GM12892 (cell line): ENCODE measurements around the gene HGF.

Source experiments
- DNase-seq: peaks from one replicate; pipeline ENCODE4 v3.0.0; 2011; ENCODE audit not compliant: insufficient read length
- FAIRE-seq: peaks from 2 replicates; lab custom pipeline; 2011; peaks lifted over from hg19 to GRCh38; lab: Jason Lieb, UNC
- POLR2A ChIP-seq: IDR thresholded peaks from 2 replicates; pipeline ENCODE4 v1.6.1; 2011; ENCODE audit warnings: low read depth, low read length, control low read depth
- POLR2AphosphoS5 ChIP-seq: IDR thresholded peaks from 2 replicates; pipeline ENCODE4 v1.6.1; 2011; ENCODE audit warnings: low read depth, low read length, control low read depth
- TAF1 ChIP-seq: IDR thresholded peaks from 2 replicates; pipeline ENCODE4 v1.6.1; 2011; ENCODE audit warnings: low read depth, mild to moderate bottlenecking, control low read depth, low read length, borderline replicate concordance

HGF gene

GRCh38 chr7:81774551-81774950 lies 4.7 kb upstream of the HGF start:
- FAIRE-seq (no peak), DNase-seq (no peak)
- TF ChIP-seq POLR2AphosphoS5: no peak
- TF ChIP-seq POLR2A: no peak
- no peak for TF ChIP-seq TAF1

GRCh38 chr7:81770728-81771223 lies 929 bp upstream of the HGF start:
- TF ChIP-seq POLR2AphosphoS5 (no peak), POLR2A (no peak), TAF1 (no peak)

GRCh38 chr7:81768951-81769778 lies 682 bp downstream of the HGF start:
- TF ChIP-seq POLR2AphosphoS5 (no peak), TAF1 (no peak), POLR2A (no peak)
- no peak for DNase-seq

More at GRCh38 chr7:81770728-81771223, 929 bp upstream of the HGF start:
- FAIRE-seq (no peak), DNase-seq (no peak)

GRCh38 chr7:81767926-81768325 lies 1.9 kb downstream of the HGF start:
- no peak for FAIRE-seq

More at GRCh38 chr7:81768951-81769778, 682 bp downstream of the HGF start:
- FAIRE-seq: peak; percentile 48

GRCh38 chr7:81761821-81762220 lies 8.0 kb downstream of the HGF start:
- DNase-seq (no peak), FAIRE-seq (no peak)
- TF ChIP-seq TAF1 (no peak), POLR2A (no peak), POLR2AphosphoS5 (no peak)

More at GRCh38 chr7:81767926-81768325, 1.9 kb downstream of the HGF start:
- no peak for TF ChIP-seq POLR2AphosphoS5
- TF ChIP-seq POLR2A: no peak
- no peak for TF ChIP-seq TAF1
- no peak for DNase-seq

GRCh38 chr7:81761031-81761430 lies 8.8 kb downstream of the HGF start:
- no peak for DNase-seq
- TF ChIP-seq POLR2A (no peak), TAF1 (no peak), POLR2AphosphoS5 (no peak)
- no peak for FAIRE-seq

GRCh38 chr7:81754918-81755696 lies 14.7 kb downstream of the HGF start:
- FAIRE-seq (no peak), DNase-seq (no peak)
- no peak for TF ChIP-seq POLR2AphosphoS5
- no peak for TF ChIP-seq TAF1
- no peak for TF ChIP-seq POLR2A

- no peak for TF ChIP-seq POLR2A
- no peak for TF ChIP-seq POLR2AphosphoS5
- TF ChIP-seq TAF1: no peak
- no peak for DNase-seq
- FAIRE-seq: no peak
Observed at GRCh38 chr7:81753392-81753791, 16.5 kb downstream of the HGF start.

GRCh38 chr7:81752318-81752714 lies 17.5 kb downstream of the HGF start:
- TF ChIP-seq TAF1: no peak
- no peak for TF ChIP-seq POLR2AphosphoS5
- TF ChIP-seq POLR2A: no peak
- FAIRE-seq (no peak), DNase-seq (no peak)

- DNase-seq (no peak), FAIRE-seq (no peak)
- no peak for TF ChIP-seq POLR2A
- TF ChIP-seq TAF1: no peak
- TF ChIP-seq POLR2AphosphoS5: no peak
Observed at GRCh38 chr7:81751619-81752317, 18.1 kb downstream of the HGF start.

- DNase-seq (no peak), FAIRE-seq (no peak)
- TF ChIP-seq TAF1 (no peak), POLR2A (no peak), POLR2AphosphoS5 (no peak)
Observed at GRCh38 chr7:81745637-81746036, 24.2 kb downstream of the HGF start.
